ENCODE measurements around the gene MAN2A2.

DNA sequence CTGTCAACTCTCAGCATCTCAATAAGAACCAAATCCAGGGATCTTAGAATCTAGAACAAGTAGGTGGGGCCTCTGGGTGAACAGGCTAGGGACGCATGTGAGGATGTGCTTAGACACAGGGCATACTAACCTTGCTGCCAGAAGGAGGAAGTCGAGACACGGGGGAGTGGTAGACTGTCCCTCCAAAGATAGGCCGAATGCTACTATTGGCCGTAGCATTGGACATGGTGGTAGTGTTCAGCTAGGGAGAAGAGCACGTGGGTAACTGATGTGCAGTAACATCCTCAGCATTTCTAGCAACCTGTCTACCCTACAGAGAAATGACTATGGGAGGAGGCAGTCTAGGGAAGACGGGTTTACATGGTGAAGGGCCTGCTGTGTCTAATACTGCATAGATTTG lies 67.2 kb downstream of the MAN2A2 start:
- TF ChIP-seq EZH2 (IDR thresholded peaks at IDR 0.05; ENCODE audit: borderline replicate concordance, low read length): no peak
- TF ChIP-seq, protein P1, sequence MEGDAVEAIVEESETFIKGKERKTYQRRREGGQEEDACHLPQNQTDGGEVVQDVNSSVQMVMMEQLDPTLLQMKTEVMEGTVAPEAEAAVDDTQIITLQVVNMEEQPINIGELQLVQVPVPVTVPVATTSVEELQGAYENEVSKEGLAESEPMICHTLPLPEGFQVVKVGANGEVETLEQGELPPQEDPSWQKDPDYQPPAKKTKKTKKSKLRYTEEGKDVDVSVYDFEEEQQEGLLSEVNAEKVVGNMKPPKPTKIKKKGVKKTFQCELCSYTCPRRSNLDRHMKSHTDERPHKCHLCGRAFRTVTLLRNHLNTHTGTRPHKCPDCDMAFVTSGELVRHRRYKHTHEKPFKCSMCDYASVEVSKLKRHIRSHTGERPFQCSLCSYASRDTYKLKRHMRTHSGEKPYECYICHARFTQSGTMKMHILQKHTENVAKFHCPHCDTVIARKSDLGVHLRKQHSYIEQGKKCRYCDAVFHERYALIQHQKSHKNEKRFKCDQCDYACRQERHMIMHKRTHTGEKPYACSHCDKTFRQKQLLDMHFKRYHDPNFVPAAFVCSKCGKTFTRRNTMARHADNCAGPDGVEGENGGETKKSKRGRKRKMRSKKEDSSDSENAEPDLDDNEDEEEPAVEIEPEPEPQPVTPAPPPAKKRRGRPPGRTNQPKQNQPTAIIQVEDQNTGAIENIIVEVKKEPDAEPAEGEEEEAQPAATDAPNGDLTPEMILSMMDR (IDR thresholded peaks at IDR 0.05; ENCODE audit: low read length): no peak

All from OCI-LY1 (cell line).